Endometrial microvascular endothelial cells (primary cell): ENCODE results near the gene BACH2. TPM values are rescaled to one million over a fixed set of nuclear protein-coding genes. Genes with fewer than 3 reads are reported as not detected.

ENCODE experiments used
- in situ Hi-C: cut with HindIII; loops from 2 replicates; pipeline ENCODE4 v1.10.0; 2017; ENCODE audit warnings: low sequenced_read_pairs, low pct_unique_long_range_greater_than_20kb; ENCODE audit errors: inconsistent ontology term
- total RNA-seq: library from RNA; depleted of rRNA; stranded (reverse); fragments of >200 nt; gene quantifications from one replicate; pipeline ENCODE4 v1.2.3, GENCODE V29; 2015; ENCODE audit errors: inconsistent ontology term

Gene BACH2
- total RNA-seq, 1 donor from 2014 or later, result 1.6 TPM

GRCh38 chr6:90253631-90254030 lies 43.0 kb downstream of the BACH2 start:
- in situ Hi-C loops, result no loop called here

- in situ Hi-C loops, result no loop called here
Observed at GRCh38 chr6:90251295-90251992, 45.2 kb downstream of the BACH2 start.

- in situ Hi-C loops, result no loop called here
Observed at GRCh38 chr6:90250405-90250804, 46.2 kb downstream of the BACH2 start.

GRCh38 chr6:90249458-90249857 lies 47.2 kb downstream of the BACH2 start:
- in situ Hi-C loops, result no loop called here

- in situ Hi-C loops, result no loop called here
Observed at GRCh38 chr6:90249034-90249433, 47.6 kb downstream of the BACH2 start.

GRCh38 chr6:90247262-90247661 lies 49.4 kb downstream of the BACH2 start:
- in situ Hi-C loops, result no loop called here

GRCh38 chr6:90241229-90241880 lies 55.3 kb downstream of the BACH2 start:
- in situ Hi-C loops, result no loop called here

- in situ Hi-C loops, result no loop called here
Observed at GRCh38 chr6:90238496-90239266, 58.0 kb downstream of the BACH2 start.

- in situ Hi-C loops, result no loop called here
Observed at GRCh38 chr6:90237350-90237990, 59.2 kb downstream of the BACH2 start.

- in situ Hi-C loops, result no loop called here
Observed at GRCh38 chr6:90233994-90234393, 62.6 kb downstream of the BACH2 start.

GRCh38 chr6:90233213-90233612 lies 63.4 kb downstream of the BACH2 start:
- in situ Hi-C loops, result no loop called here

GRCh38 chr6:90231798-90232197 lies 64.8 kb downstream of the BACH2 start:
- in situ Hi-C loops, result no loop called here

- in situ Hi-C loops, result no loop called here
Observed at GRCh38 chr6:90231308-90231707, 65.3 kb downstream of the BACH2 start.

- in situ Hi-C loops, result no loop called here
Observed at GRCh38 chr6:90230548-90231215, 66.0 kb downstream of the BACH2 start.

- in situ Hi-C loops, result no loop called here
Observed at GRCh38 chr6:90229331-90230010, 67.2 kb downstream of the BACH2 start.

- in situ Hi-C loops, result no loop called here
Observed at GRCh38 chr6:90227673-90228072, 69.0 kb downstream of the BACH2 start.

GRCh38 chr6:90227213-90227612 lies 69.4 kb downstream of the BACH2 start:
- in situ Hi-C loops, result no loop called here

- in situ Hi-C loops, result no loop called here
Observed at GRCh38 chr6:90226257-90226656, 70.4 kb downstream of the BACH2 start.
